A673 (cell line): ENCODE measurements around the gene PXDN.
"Not testable (repeated sequence)": the region's sequence is repeated elsewhere in the genome, so short reads cannot be mapped to it uniquely, and the experiment has no call there.

Experiments used
- CTCF ChIP-seq: fragments of 300-800, 200-600 bp; sonication (generic); conservative IDR thresholded peaks from 2 replicates; pipeline ENCODE4 v1.5.1; 2017; ENCODE audit warnings: low read depth, mild to moderate bottlenecking, antibody characterized with exemption, low read length, moderate library complexity, mixed read lengths
- EZH2 ChIP-seq: fragments of 200-600 bp; sonication (generic); IDR thresholded peaks from 2 replicates; pipeline ENCODE4 v1.6.1; 2017; ENCODE audit warnings: borderline replicate concordance, low read depth, mild to moderate bottlenecking, mixed read lengths, antibody characterized with exemption, low read length; ENCODE audit not compliant: poor library complexity, severe bottlenecking

GRCh38 chr2:1621976-1622375, 122.3 kb downstream of the PXDN start:
- not testable (repeated sequence) for TF ChIP-seq CTCF, EZH2
